ENCODE measurements around the gene PRUNE2.
"Not testable (repeated sequence)": the region's sequence is repeated elsewhere in the genome, so short reads cannot be mapped to it uniquely, and the experiment has no call there.

Gene PRUNE2

GRCh38 chr9:76602199-76602598 lies 303.7 kb downstream of the PRUNE2 start:
- no peak for DNase-seq (ENCODE audit: low spot score)

- DNase-seq (ENCODE audit: low spot score) = no peak
Observed at GRCh38 chr9:76600007-76600615, 305.8 kb downstream of the PRUNE2 start.

- no peak for DNase-seq (ENCODE audit: low spot score)
Observed at GRCh38 chr9:76598981-76599380, 306.9 kb downstream of the PRUNE2 start.

- DNase-seq (ENCODE audit: low spot score) = no peak
Observed at GRCh38 chr9:76595645-76596044, 310.3 kb downstream of the PRUNE2 start.

- no peak for DNase-seq (ENCODE audit: low spot score)
Observed at GRCh38 chr9:76594764-76595424, 311.0 kb downstream of the PRUNE2 start.

GRCh38 chr9:76593961-76594735 lies 311.8 kb downstream of the PRUNE2 start:
- not testable (repeated sequence) for DNase-seq (ENCODE audit: low spot score)

- DNase-seq (ENCODE audit: low spot score) = no peak
Observed at GRCh38 chr9:76592974-76593347, 313.0 kb downstream of the PRUNE2 start.

- DNase-seq (ENCODE audit: low spot score) = no peak
Observed at GRCh38 chr9:76592091-76592973, 313.6 kb downstream of the PRUNE2 start.

- no peak for DNase-seq (ENCODE audit: low spot score)
Observed at GRCh38 chr9:76591256-76591950, 314.5 kb downstream of the PRUNE2 start.

GRCh38 chr9:76588316-76588715 lies 317.6 kb downstream of the PRUNE2 start:
- no peak for DNase-seq (ENCODE audit: low spot score)

- DNase-seq (ENCODE audit: low spot score) = no peak
Observed at GRCh38 chr9:76586390-76587314, 319.3 kb downstream of the PRUNE2 start.

GRCh38 chr9:76585487-76586389 lies 320.2 kb downstream of the PRUNE2 start:
- no peak for DNase-seq (ENCODE audit: low spot score)

- DNase-seq (ENCODE audit: low spot score) = no peak
Observed at GRCh38 chr9:76583256-76583655, 322.7 kb downstream of the PRUNE2 start.

GRCh38 chr9:76581731-76582130 lies 324.2 kb downstream of the PRUNE2 start:
- DNase-seq (ENCODE audit: low spot score) = no peak

GRCh38 chr9:76580820-76581219 lies 325.1 kb downstream of the PRUNE2 start:
- no peak for DNase-seq (ENCODE audit: low spot score)

- DNase-seq (ENCODE audit: low spot score) = no peak
Observed at GRCh38 chr9:76580188-76580587, 325.7 kb downstream of the PRUNE2 start.

- peak; percentile 71 for DNase-seq (ENCODE audit: low spot score)
Observed at GRCh38 chr9:76576344-76576743, 329.6 kb downstream of the PRUNE2 start.

GRCh38 chr9:76575761-76576160 lies 330.2 kb downstream of the PRUNE2 start:
- DNase-seq (ENCODE audit: low spot score) = no peak
